ENCODE results near the gene TP53I11.

TP53I11 gene

DNA sequence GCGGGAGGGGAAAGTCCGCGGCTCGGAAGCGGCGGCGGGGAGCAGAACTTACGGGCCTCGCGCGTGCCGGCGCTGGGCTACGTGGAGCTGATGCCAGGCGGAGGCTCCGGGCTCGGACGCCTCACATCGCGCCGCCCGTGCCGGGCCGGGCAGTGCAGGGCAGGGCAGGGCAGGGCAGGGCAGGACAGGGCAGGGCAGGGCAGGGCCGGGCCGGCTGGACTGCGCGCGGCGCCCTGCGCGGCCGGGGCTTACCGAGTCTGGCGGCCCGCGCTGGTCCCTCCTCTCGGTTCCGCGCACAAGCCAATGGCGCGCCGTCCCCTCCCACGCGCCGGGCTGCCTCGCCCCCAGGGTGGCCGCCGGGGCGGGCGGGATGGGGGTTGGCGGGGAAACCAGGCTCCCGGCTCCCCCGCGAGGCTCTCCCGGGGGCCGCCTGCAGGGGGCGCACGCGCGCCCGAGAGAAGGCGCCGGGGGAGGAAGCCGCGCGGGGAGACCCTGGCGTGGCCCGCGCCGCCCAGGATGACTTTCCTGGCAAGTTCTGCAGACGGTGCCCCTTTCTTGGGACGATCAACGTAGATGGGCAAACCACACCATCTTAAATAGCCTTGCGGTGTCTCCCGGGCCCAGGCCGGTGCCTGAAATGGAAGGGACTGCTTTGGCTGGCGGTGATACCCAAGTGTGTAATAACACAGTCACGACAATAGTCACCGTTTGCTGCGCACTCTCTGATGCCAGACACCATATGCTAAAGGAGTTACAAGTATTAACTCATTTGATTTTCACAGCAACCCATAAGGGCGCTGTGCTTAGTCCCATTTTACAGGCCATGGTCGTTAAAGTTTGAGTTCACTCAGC is at the start of gene TP53I11:
Gene TP53I11 (minus strand): TSS at position 259 of the 852 bp plus-strand sequence. CDS start 12,548 bp downstream, outside the sequence.
- no peak for DNase-seq (ENCODE audit: low spot score)

DNA sequence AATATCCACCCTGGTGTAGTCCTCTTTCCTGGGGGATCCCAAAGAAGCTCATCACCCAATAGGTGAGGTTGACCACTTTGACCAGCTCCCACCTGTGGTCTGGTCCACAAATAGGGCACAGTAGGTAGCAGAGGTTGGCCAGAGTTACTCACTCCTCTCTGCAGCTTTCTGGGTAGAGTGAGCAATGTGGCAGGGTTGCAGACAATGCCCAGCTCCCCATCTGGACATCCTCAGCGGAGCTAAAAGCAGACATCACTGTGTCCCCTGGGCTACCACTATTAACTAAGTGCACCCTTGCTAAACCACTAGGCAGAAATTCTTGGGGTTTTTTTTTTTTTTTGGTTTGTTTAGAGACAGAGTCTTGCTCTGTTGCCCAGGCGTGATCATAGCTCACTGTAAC is 48.4 kb upstream of the TP53I11 start:
- DNase-seq (ENCODE audit: low spot score): no peak

DNA sequence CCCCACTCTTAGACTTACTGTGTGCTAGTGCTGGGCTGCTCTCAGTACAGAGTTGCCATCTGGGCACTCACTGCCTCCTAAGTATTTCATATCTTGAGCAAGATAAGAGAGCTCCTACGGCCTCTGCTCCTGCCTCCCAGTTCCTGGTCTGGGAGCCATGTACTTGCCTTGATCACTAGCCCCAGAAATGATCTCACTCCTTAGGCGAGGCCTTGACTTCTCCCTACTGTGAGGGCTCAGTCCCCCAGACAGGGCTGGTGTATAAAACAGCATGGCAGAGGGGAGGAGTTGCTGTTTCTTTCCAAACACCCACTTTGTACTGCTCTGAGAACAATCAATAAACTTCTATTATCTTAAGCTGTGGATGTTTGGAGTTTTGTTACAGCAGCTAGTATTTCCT is 47.4 kb upstream of the TP53I11 start:
- no peak for DNase-seq (ENCODE audit: low spot score)

DNA sequence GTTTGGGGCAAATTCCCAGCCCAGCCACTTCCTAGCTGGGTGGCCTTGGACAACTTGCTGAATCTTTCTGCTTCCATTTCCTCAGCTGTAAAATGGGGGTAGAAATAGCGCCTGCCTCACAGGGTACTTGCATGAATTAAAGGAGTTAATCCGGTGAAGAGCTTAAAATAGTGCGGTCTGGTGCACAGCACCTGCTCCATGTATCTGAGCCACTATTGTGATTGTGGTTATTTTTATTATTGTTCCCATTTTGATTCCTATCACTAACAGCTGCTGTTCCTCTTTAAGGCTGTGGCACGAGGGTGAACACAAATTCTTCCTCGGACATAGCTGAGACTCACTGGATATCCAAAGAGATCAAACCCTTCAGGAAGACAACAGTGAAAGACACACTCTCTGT is 46.9 kb upstream of the TP53I11 start:
- no peak for DNase-seq (ENCODE audit: low spot score)

- no peak for DNase-seq (ENCODE audit: low spot score)
These were observed 44.1 kb upstream of the TP53I11 start for GRCh38 chr11:44994753-44995152.

DNA sequence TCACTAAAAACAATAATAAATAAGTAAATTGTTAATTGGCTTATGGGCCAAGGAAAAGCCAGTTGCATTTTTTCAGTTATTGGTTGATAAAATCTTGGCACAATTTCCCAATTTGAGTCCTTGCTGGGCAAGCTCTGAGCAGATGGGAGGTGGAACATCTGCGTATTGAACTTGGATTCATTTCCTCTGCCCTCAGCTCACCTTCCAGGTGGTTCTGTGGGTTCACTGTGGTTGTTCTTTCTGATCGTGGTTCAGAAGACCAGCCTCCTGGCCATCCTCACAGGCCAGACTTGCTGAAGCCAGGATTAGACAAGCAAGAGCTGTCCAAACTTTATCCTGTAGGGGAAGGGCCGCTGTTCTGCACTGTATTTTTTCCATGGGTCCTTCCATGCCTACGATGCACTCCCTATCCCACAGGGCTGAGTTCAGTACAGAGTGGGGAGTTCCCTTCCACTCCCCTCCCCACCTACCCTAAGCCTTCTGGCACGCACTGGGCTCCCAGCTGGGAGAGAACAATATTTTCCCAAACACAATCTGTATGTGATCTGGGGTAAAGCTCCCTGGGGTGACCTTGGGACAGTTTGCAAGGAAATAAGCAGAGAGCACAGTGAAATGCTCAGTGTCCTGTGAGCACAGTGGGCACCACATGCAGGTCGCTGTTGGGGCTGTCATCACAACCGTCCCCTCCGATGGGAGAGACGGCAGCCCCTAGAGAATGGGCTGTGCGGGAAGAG is 43.5 kb upstream of the TP53I11 start:
- no peak for DNase-seq (ENCODE audit: low spot score)

DNA sequence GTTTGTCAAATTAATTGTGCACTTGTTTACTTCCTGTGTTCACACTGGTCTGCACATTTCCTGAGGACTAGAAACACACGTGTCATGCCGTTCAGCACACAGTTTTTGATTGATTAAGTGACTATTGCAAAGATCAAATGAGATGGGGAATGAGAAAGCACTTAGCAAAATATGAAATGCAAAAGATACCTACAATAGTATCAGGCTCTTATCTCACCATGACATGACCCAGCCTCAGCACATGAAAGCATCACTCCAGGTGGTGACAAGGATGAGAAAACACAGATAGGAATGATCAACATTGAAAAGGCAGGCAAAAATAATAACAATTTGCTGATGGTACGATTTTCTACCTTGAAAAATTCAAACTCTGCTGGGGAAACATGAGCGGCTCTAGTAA is 42.1 kb upstream of the TP53I11 start:
- DNase-seq (ENCODE audit: low spot score): no peak

DNA sequence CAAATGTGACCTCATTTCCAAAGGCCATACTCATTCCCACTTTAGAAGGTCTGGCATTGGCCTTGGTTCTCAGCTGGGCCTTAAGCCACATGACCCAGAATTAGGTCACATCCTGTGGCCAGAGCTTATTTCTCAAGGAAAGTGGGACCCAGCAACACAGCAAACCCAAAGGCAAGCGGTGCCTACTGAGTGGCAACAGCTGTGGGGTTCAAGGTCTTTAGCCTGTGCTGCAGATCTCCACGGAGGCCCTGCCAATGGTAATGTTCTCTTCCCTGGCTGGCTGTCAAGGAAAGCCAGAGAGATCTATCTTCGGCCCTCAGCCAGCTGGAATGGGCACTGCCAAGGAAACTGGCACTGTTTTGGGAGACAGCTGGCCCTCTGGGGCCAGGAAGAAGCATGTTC is 41.5 kb upstream of the TP53I11 start:
- no peak for DNase-seq (ENCODE audit: low spot score)

DNA sequence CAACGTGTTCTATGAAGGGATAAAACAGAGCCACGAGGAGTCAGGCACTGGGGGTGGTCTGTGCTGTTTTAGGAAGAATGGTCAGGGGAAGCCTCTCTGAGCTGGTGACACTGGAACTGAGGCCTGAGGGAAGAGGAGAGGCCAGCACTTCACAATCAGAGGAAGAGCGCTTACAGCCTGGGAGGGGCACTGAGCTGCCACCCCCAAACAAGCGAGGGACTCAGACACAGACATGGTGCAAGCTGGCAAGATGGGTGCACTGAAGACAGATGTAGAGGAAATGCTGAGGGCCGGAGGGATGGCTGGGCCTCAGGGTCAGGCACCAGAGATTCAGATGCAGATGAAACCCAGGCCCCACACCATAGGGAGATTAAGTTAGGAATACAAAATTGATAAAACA is 40.0 kb upstream of the TP53I11 start:
- DNase-seq (ENCODE audit: low spot score): no peak

- DNase-seq (ENCODE audit: low spot score): no peak
These were observed 39.3 kb upstream of the TP53I11 start for GRCh38 chr11:44989831-44990566.

DNA sequence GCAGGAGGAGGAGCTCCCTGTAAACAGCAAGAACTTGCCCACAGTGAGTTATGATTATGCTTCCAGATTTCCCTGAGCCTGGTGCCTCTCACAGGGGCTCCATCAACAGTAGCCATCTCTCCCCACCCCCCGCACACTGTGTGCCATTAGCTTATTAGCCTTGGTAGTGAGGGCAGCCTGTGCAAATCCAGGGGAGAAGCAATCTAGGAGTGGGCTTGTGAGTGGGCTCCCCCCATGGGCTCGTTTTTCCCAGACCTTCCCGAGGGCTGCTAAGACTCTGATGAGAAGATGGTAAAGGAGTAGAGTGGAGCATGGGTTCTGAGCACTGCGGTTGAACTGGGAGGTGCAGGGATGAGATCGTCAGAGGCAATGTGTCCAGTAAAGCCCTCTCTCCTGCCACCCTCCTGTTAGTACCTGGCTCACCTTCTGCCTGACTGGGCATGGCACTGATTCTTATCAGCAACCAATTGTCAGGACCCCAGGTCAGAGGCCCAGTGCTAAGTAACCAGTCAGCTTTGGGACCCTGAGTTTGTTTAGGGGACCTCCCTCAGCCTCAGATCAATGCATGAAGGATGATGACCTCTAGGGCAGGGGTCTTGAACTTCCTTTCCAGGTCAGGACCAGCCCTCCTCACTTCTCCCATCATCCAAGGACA is 38.4 kb upstream of the TP53I11 start:
- DNase-seq (ENCODE audit: low spot score): no peak

GRCh38 chr11:44988111-44988510 is 37.4 kb upstream of the TP53I11 start:
- DNase-seq (ENCODE audit: low spot score): no peak

- no peak for DNase-seq (ENCODE audit: low spot score)
These were observed 36.8 kb upstream of the TP53I11 start for GRCh38 chr11:44987506-44987905.

GRCh38 chr11:44986315-44986714 is 35.6 kb upstream of the TP53I11 start:
- no peak for DNase-seq (ENCODE audit: low spot score)

GRCh38 chr11:44985721-44986120 is 35.0 kb upstream of the TP53I11 start:
- no peak for DNase-seq (ENCODE audit: low spot score)

DNA sequence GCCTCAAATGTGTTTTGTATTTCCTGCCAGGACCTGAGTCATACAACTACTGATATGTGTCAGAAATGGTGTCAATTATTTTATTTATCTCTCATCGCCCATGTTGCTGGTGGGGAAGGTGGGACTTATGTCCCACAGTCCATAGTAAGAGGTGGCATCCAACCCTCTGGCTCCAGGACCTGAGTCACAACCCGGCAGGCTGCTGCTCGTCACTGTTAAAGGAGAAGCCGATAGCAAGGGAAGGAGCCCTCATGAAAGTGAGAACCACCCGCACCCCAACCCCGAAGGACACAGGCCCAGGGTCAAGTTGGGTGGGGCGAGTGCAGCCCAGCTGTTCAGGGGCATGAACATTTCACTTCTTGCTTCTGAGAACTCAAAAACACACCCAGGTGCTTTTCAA is 33.1 kb upstream of the TP53I11 start:
- DNase-seq (ENCODE audit: low spot score): no peak

DNA sequence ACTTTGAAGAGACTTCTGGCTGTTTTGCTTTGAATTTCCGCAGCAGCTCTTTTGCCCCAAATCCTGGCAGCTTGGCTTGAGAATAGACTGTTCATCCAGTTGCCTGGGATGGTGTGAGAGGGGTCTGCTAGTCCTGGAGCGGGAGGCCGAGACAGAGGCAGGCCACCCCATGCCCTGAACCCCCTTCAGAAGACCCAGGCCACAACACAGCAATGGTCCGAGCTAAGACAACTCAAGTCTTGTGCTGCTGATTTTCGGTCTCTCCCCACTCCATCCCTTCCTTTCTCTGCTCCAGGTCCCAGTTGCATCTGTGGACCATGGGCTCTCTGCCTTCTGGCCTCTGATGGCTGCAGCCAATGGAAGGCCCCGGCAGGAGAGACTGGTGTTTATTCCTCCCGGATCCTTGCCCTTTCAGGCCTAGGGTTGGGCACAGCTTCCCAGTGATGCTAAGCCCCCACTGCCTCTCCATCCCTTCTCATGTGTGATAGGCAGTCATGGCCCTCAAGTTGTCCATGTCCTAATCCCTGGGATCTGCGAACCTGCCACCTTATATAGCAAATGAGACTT is 31.9 kb upstream of the TP53I11 start:
- no peak for DNase-seq (ENCODE audit: low spot score)

GRCh38 chr11:44980533-44981427 is 30.1 kb upstream of the TP53I11 start:
- no peak for DNase-seq (ENCODE audit: low spot score)

DNA sequence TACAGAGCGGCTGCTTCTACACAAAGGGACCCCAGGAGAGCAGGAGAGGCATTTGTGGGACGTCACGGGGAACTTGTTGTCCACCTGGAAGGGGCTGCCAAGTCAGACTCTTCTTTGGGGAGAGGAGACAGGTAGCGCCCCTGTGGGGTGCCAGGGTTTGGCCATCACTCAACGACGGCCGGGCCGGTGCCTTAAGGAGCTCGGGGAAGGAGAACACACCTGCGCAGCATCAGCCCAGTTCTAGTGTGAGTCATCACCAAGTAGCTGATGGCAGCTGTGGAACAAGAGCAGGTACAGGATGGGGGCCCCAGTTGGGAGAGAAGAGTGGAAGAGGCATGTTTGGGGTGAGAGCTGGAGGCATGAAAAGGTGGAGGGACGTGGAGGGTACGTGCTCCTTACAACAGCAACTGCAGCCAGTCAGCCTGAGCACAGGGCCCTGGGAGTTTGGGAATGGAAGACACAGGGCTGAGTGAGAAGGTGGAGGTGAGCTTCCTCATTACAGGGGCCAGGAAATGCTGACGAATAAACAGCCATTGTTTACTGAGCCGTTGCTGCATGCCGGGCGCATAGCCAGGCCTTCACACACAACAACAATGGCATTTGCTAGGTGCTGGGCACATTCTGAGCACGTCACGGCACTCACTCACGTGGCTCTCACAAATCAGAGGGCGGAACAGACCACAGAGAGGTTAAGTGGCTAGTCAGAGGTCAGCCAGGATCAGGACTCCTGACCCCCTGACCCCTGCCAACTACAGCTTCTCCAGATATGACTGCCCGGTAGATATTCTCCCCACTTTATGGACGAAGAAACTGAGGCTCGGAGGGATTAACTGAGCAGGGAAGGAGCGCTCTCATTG is 29.1 kb upstream of the TP53I11 start:
- no peak for DNase-seq (ENCODE audit: low spot score)

DNA sequence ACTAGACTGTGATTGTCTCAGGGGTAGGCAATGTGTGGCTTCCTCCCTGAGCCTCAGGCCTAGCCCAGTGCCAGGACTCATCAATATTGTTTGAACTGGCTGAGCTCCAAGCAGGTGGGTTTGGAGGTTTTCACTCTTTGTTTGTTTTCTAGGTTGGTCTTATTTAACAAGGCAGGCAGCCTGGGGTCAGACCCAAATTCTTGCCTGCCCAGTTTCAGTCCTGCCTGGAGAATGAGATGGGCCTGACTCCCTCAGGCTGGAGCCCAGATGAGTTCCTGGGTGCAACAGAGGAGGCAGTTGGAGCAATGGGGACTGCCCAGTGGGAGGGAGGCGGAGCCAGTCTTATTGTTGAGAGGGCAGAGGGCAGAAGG is 28.3 kb upstream of the TP53I11 start:
- DNase-seq (ENCODE audit: low spot score): no peak

Measured in putamen (tissue), 1 donor.